Keratinocyte (primary cell): ENCODE data around the gene ETV5. TPM values are rescaled to one million over a fixed set of nuclear protein-coding genes. Genes with fewer than 3 reads are reported as not detected.

Experiments
- DNase-seq: peaks from one replicate; pipeline ENCODE4 v3.0.0-alpha.2; 2011; ENCODE audit warnings: low read depth, missing footprints, low spot score
- FAIRE-seq: peaks from 2 replicates; lab custom pipeline; 2011; peaks lifted over from hg19 to GRCh38; lab: Jason Lieb, UNC
- H2AFZ ChIP-seq: 2 replicates; pipeline ENCODE4 v1.6.0; 2012; ENCODE audit warnings: low read length, control low read depth, inconsistent platforms; ENCODE audit not compliant: control insufficient read depth
- H3K27ac ChIP-seq: 2 replicates; pipeline ENCODE4 v1.5.1; 2011; ENCODE audit warnings: low read length; ENCODE audit not compliant: control insufficient read depth, insufficient read depth
- H3K27me3 ChIP-seq: 3 replicates; pipeline ENCODE4 v1.6.0; 2011; ENCODE audit warnings: low read length; ENCODE audit not compliant: control insufficient read depth, insufficient read depth; ENCODE audit errors: extremely low read depth
- H3K36me3 ChIP-seq, 2 experiments: 2 replicates in 1 of 2; 3 replicates in 1 of 2; pipeline ENCODE4 v1.5.1; 2011; ENCODE audit warnings: low read length in 2 of 2, mild to moderate bottlenecking in 1 of 2; ENCODE audit not compliant: control insufficient read depth in 2 of 2, insufficient read depth in 2 of 2; ENCODE audit errors: extremely low read depth in 1 of 2
- H3K4me1 ChIP-seq: 3 replicates; pipeline ENCODE4 v1.5.1; 2011; ENCODE audit warnings: low read length; ENCODE audit not compliant: control insufficient read depth, insufficient read depth; ENCODE audit errors: extremely low read depth
- H3K4me2 ChIP-seq: 3 replicates; pipeline ENCODE4 v1.6.0; 2011; ENCODE audit warnings: low read depth, low read length; ENCODE audit not compliant: control insufficient read depth, insufficient read depth; ENCODE audit errors: extremely low read depth
- H3K4me3 ChIP-seq, 3 experiments: fragments of 200-600 bp in 1 of 3; sonication (generic) in 1 of 3; 2 replicates in 2 of 3; 3 replicates in 1 of 3; pipeline ENCODE4 v1.5.1; 2011 to 2016; ENCODE audit warnings: low read length in 3 of 3, mild to moderate bottlenecking in 3 of 3, control low read depth in 2 of 3, inconsistent platforms in 1 of 3, low read depth in 1 of 3, mixed read lengths in 1 of 3, mixed run types in 1 of 3, moderate library complexity in 1 of 3; ENCODE audit not compliant: control insufficient read depth in 2 of 3, insufficient read depth in 2 of 3; ENCODE audit errors: extremely low read depth in 1 of 3
- H3K79me2 ChIP-seq: 2 replicates; pipeline ENCODE4 v1.6.0; 2012; ENCODE audit warnings: low read length; ENCODE audit not compliant: control insufficient read depth, insufficient read depth
- H3K9ac ChIP-seq: 3 replicates; pipeline ENCODE4 v1.6.0; 2011; ENCODE audit warnings: low read length; ENCODE audit not compliant: control insufficient read depth, insufficient read depth; ENCODE audit errors: extremely low read depth
- H3K9me1 ChIP-seq: 3 replicates; pipeline ENCODE4 v1.6.0; 2011; ENCODE audit warnings: low read length; ENCODE audit not compliant: control insufficient read depth, insufficient read depth; ENCODE audit errors: extremely low read depth
- H3K9me3 ChIP-seq: 2 replicates; pipeline ENCODE4 v1.5.1; 2012; ENCODE audit warnings: low read depth, low read length; ENCODE audit not compliant: control insufficient read depth
- H4K20me1 ChIP-seq: 3 replicates; pipeline ENCODE4 v1.6.0; 2011; ENCODE audit warnings: low read length; ENCODE audit not compliant: control insufficient read depth, insufficient read depth; ENCODE audit errors: extremely low read depth
- CTCF ChIP-seq, 3 experiments: IDR thresholded peaks in 1 of 3; conservative IDR thresholded peaks in 1 of 3; optimal IDR thresholded peaks in 1 of 3; 2 replicates in 2 of 3; 3 replicates in 1 of 3; pipeline versions ENCODE3 to v1.5.1; 2011; ENCODE audit warnings: low read length in 3 of 3, mild to moderate bottlenecking in 3 of 3, moderate library complexity in 2 of 3, control low read depth in 1 of 3, inconsistent platforms in 1 of 3; ENCODE audit not compliant: insufficient read depth in 2 of 3; ENCODE audit errors: extremely low read depth in 1 of 3
- EZH2 ChIP-seq: IDR thresholded peaks from one replicate; pipeline ENCODE4 v1.6.1; 2012; ENCODE audit warnings: inconsistent platforms, mild to moderate bottlenecking, low read length, moderate library complexity
- dilution Hi-C: fragments of 300-500 bp; cut with MboI; formaldehyde crosslinking; loops from one replicate; pipeline ENCODE4 v1.7.0; 2020; ENCODE audit warnings: low sequenced_read_pairs; ENCODE audit not compliant: extremely low pct_ligation_motif_present
- polyA plus RNA-seq, 5 experiments: library from polyadenylated mRNA; depleted of rRNA in 3 of 5; stranded (reverse) in 3 of 5; stranded (forward) in 1 of 5; unstranded in 1 of 5; fragments of >200 nt; gene quantifications; 1 replicate in 1 of 5; 2 replicates in 3 of 5; 3 replicates in 1 of 5; pipeline versions ENCODE4 v1.2.1 to v1.2.3, GENCODE V29; 2011 to 2012; ENCODE audit warnings: missing spikeins in 2 of 5, low read depth in 1 of 5, low replicate concordance in 1 of 5

Gene ETV5
- polyA plus RNA-seq, 1 donor (not counting 4 experiments of a cell fraction or from before 2014, with no cell fraction given): 28.7 TPM

- H3K9me1 ChIP-seq: peaks cover 2% of the 10 kb centered on the region
- dilution Hi-C loops: no loop called here
- no peaks in the 10 kb centered on the region for H3K79me2 ChIP-seq
- DNase-seq: peak; percentile 86
- peaks cover 9 to 21% of the 10 kb centered on the region in 2 experiments for H3K36me3 ChIP-seq
- H3K27me3 ChIP-seq: no peaks in the 10 kb centered on the region
- H2AFZ ChIP-seq: peak overlapping the region; percentile 71
- FAIRE-seq: peak; percentile 84
- H3K9ac ChIP-seq: peak overlapping the region; percentile 56
- peaks cover 35% of the 10 kb centered on the region for H3K4me1 ChIP-seq
- no peak for TF ChIP-seq EZH2
- no peak for TF ChIP-seq CTCF (optimal IDR thresholded peaks at IDR 0.05 in 1 of 3, IDR thresholded peaks at IDR 0.05 in 1 of 3, conservative IDR thresholded peaks at IDR 0.05 in 1 of 3; ENCODE audit: extremely low read depth in 1 of 3, insufficient read depth in 2 of 3, low read length in 3 of 3)
- no peaks in the 10 kb centered on the region for H4K20me1 ChIP-seq
- peak overlapping the region; percentile 66 for H3K27ac ChIP-seq
- no peaks in the 10 kb centered on the region for H3K9me3 ChIP-seq
- H3K4me3 ChIP-seq: peak overlapping the region in 2 of 3 experiments; percentile 66 to 72
- peak overlapping the region; percentile 97 for H3K4me2 ChIP-seq
Observed at GRCh38 chr3:186097663-186098451, 11.0 kb downstream of the ETV5 start.

DNA sequence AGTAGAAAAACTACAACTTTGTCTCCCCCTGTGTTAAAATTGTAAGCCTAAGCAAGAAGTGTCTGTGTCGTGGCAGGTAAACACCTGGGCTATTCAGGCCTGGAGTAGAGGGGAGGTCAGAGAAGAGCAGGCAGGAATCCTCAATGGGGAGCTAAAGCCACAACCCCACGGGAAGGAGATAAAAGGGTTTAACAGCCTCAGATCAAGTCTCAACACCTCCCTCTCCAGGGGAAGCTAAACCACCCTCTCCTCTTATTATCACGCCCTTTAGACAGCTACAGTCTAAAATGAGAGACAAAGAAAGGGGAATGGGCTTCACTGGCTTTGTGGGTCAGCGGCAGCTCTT, 11.6 kb downstream of the ETV5 start:
- Histone ChIP-seq H3K4me1 (peaks cover 35% of the 10 kb centered on the region), H3K4me3 (peak overlapping the region in 2 of 3 experiments; percentile 66 to 72), H3K36me3 (peaks cover 11 to 17% of the 10 kb centered on the region in 2 experiments), H3K9me1 (peaks cover 2% of the 10 kb centered on the region), H2AFZ (peak overlapping the region; percentile 29), H4K20me1 (no peaks in the 10 kb centered on the region), H3K27ac (peak overlapping the region; percentile 56), H3K9me3 (no peaks in the 10 kb centered on the region), H3K79me2 (no peaks in the 10 kb centered on the region), H3K27me3 (no peaks in the 10 kb centered on the region), H3K4me2 (peak overlapping the region; percentile 97), H3K9ac (peak overlapping the region; percentile 56)
- TF ChIP-seq EZH2 (no peak), CTCF (optimal IDR thresholded peaks at IDR 0.05 in 1 of 3, IDR thresholded peaks at IDR 0.05 in 1 of 3, conservative IDR thresholded peaks at IDR 0.05 in 1 of 3; ENCODE audit: extremely low read depth in 1 of 3, insufficient read depth in 2 of 3, low read length in 3 of 3) (peak in 1 of 3 experiments; percentile 9)
- dilution Hi-C loops: no loop called here
- DNase-seq (no peak), FAIRE-seq (peak; percentile 71)
